GM18867 (cell line): ENCODE measurements around the gene FBXO48.
"Not testable (repeated sequence)": the region's sequence is repeated elsewhere in the genome, so short reads cannot be mapped to it uniquely, and the experiment has no call there.

Source experiments
- ATAC-seq: cut with Tn5 transposase; IDR thresholded peaks from one replicate; pipeline ENCODE4 v1.9.1; 2021; ENCODE audit warnings: mild to moderate bottlenecking, moderate library complexity; ENCODE audit not compliant: unreplicated experiment

The FBXO48 gene

GRCh38 chr2:68467077-68467960 lies at the start of gene FBXO48, which contains the start of gene APLF:
FBXO48 (minus strand) TSS chr2:68467294; CDS start chr2:68465145, 2,149 bp downstream.
APLF (plus strand) TSS chr2:68467585; CDS start chr2:68467732, 147 bp downstream.
- ATAC-seq, result peak; percentile 92

- ATAC-seq, result no peak
Observed at GRCh38 chr2:68516051-68516955, 49.2 kb upstream of the FBXO48 start.

- no peak for ATAC-seq
Observed at GRCh38 chr2:68514316-68514929, 47.3 kb upstream of the FBXO48 start.

- ATAC-seq, result no peak
Observed at GRCh38 chr2:68512966-68513365, 45.9 kb upstream of the FBXO48 start.

- ATAC-seq, result no peak
Observed at GRCh38 chr2:68512326-68512725, 45.2 kb upstream of the FBXO48 start.

- ATAC-seq, result no peak
Observed at GRCh38 chr2:68506170-68506569, 39.1 kb upstream of the FBXO48 start.

- no peak for ATAC-seq
Observed at GRCh38 chr2:68505603-68506159, 38.6 kb upstream of the FBXO48 start.

- no peak for ATAC-seq
Observed at GRCh38 chr2:68501768-68502167, 34.7 kb upstream of the FBXO48 start.

- ATAC-seq, result no peak
Observed at GRCh38 chr2:68500649-68501048, 33.6 kb upstream of the FBXO48 start.

GRCh38 chr2:68499133-68499532 lies 32.0 kb upstream of the FBXO48 start:
- no peak for ATAC-seq

- no peak for ATAC-seq
Observed at GRCh38 chr2:68491582-68491981, 24.5 kb upstream of the FBXO48 start.

GRCh38 chr2:68489282-68489681 lies 22.2 kb upstream of the FBXO48 start:
- no peak for ATAC-seq

GRCh38 chr2:68488605-68489004 lies 21.5 kb upstream of the FBXO48 start:
- ATAC-seq, result not testable (repeated sequence)

GRCh38 chr2:68487773-68488355 lies 20.8 kb upstream of the FBXO48 start:
- no peak for ATAC-seq

- ATAC-seq, result no peak
Observed at GRCh38 chr2:68483011-68483410, 15.9 kb upstream of the FBXO48 start.

- no peak for ATAC-seq
Observed at GRCh38 chr2:68482296-68482820, 15.3 kb upstream of the FBXO48 start.

- ATAC-seq, result no peak
Observed at GRCh38 chr2:68478688-68479087, 11.6 kb upstream of the FBXO48 start.

- no peak for ATAC-seq
Observed at GRCh38 chr2:68476454-68476853, 9.4 kb upstream of the FBXO48 start.

- no peak for ATAC-seq
Observed at GRCh38 chr2:68475576-68475975, 8.5 kb upstream of the FBXO48 start.

GRCh38 chr2:68475110-68475509 lies 8.0 kb upstream of the FBXO48 start:
- ATAC-seq, result no peak
